ENCODE data around the gene WAC.

The WAC gene

GRCh38 chr10:28669227-28670173 is 136.6 kb downstream of the WAC start:
- no peaks in the 10 kb centered on the region for H3K27me3 ChIP-seq (replicated peaks; ENCODE audit: control insufficient read depth, insufficient read depth, low read length, poor library complexity, severe bottlenecking)
- H3K4me1 ChIP-seq (ENCODE audit: control insufficient read depth, insufficient read depth, low read length, poor library complexity, severe bottlenecking), result no peaks in the 10 kb centered on the region
- no peak overlapping the region for H3K4me3 ChIP-seq (ENCODE audit: insufficient read depth, low read depth, low read length, poor library complexity, severe bottlenecking)
- no peak for DNase-seq
- H3K27ac ChIP-seq (ENCODE audit: insufficient read depth, low read length, poor library complexity, severe bottlenecking), result no peak overlapping the region
- H3K36me3 ChIP-seq (ENCODE audit: control insufficient read depth, insufficient read depth, low read length), result no peaks in the 10 kb centered on the region
- no peaks in the 10 kb centered on the region for H3K9me3 ChIP-seq (ENCODE audit: control insufficient read depth, low read length)
